HepG2 (cell line): ENCODE results near the gene LEAP2. TPM values are rescaled to one million over a fixed set of nuclear protein-coding genes. Genes with fewer than 3 reads are reported as not detected.

Experiments
- ATAC-seq: fragments of 200-7000 bp; cut with Tn5 transposase; 3 replicates; pipeline ENCODE4 v1.9.1; 2020; ENCODE audit warnings: mild to moderate bottlenecking, moderate library complexity
- BruUV-seq: library from RNA; stranded (reverse); fragments of 400-500 nt; replicated peaks from 2 replicates; lab custom pipeline; 2021; lab: Mats Ljungman, UMichigan
- CTCF ChIA-PET: fragments of 300-600 bp; formaldehyde crosslinking; extraction: SDS; loops from one replicate; lab custom pipeline; 2021; ENCODE audit warnings: low total read pairs, inconsistent platforms, low intra/inter-chr PET ratio; lab: Yijun Ruan, JAX
- POLR2A ChIA-PET: fragments of 350-600 bp; sonication (Branson Sonifier 250); formaldehyde crosslinking; loops from one replicate; lab custom pipeline; 2020; ENCODE audit warnings: antibody characterized with exemption, inconsistent platforms; lab: Yijun Ruan, JAX
- DNase-seq: peaks from one replicate; pipeline ENCODE4 v3.0.0-alpha.2; 2015; ENCODE audit warnings: low spot score
- FAIRE-seq: peaks from 3 replicates; lab custom pipeline; 2011; peaks lifted over from hg19 to GRCh38; lab: Jason Lieb, UNC
- H2AFZ ChIP-seq: one replicate; pipeline ENCODE4 v1.6.1; 2011; ENCODE audit warnings: low read length, inconsistent platforms
- H3K27ac ChIP-seq: fragments of 300-600 bp; 3 replicates; pipeline ENCODE4 v1.8.0; 2011; ENCODE audit warnings: mixed run types, mild to moderate bottlenecking, mixed read lengths, low read length, inconsistent platforms; ENCODE audit not compliant: insufficient read depth; ENCODE audit errors: extremely low read length
- H3K27me3 ChIP-seq, 2 experiments: fragments of 200-600 bp in 1 of 2; 2 replicates in 1 of 2; 3 replicates in 1 of 2; pipeline versions ENCODE4 v1.6.0 to v1.8.0; 2011; ENCODE audit warnings: low read length in 2 of 2, mild to moderate bottlenecking in 2 of 2, moderate library complexity in 2 of 2, inconsistent platforms in 1 of 2; ENCODE audit not compliant: insufficient read depth in 2 of 2, control insufficient read depth in 1 of 2
- H3K36me3 ChIP-seq, 2 experiments: fragments of 200-600 bp in 1 of 2; replicated peaks in 1 of 2; 2 replicates in 1 of 2; 3 replicates in 1 of 2; pipeline versions ENCODE4 v1.5.1 to v1.8.0; 2011; ENCODE audit warnings: low read length in 2 of 2, inconsistent platforms in 1 of 2; ENCODE audit not compliant: insufficient read depth in 2 of 2, control insufficient read depth in 1 of 2
- H3K4me1 ChIP-seq: 2 replicates; pipeline ENCODE4 v1.5.1; 2012; ENCODE audit warnings: low read length, inconsistent platforms; ENCODE audit not compliant: insufficient read depth
- H3K4me2 ChIP-seq: 2 replicates; pipeline ENCODE4 v1.6.0; 2011; ENCODE audit warnings: low read depth, low read length, inconsistent platforms
- H3K4me3 ChIP-seq, 3 experiments: fragments of 200-600 bp in 1 of 3; sonication (generic), shearing (Covaris generic) in 1 of 3; replicated peaks in 1 of 3; 2 replicates each; pipeline ENCODE4 v1.5.1; 2011 to 2016; ENCODE audit warnings: low read length in 3 of 3, inconsistent platforms in 2 of 3, low read depth in 2 of 3, mild to moderate bottlenecking in 2 of 3, control low read depth in 1 of 3, mixed read lengths in 1 of 3; ENCODE audit not compliant: insufficient read depth in 1 of 3
- H3K79me2 ChIP-seq: one replicate; pipeline ENCODE4 v1.6.1; 2011; ENCODE audit warnings: low read length, inconsistent platforms; ENCODE audit not compliant: insufficient read depth
- H3K9ac ChIP-seq: 2 replicates; pipeline ENCODE4 v1.6.0; 2011; ENCODE audit warnings: mild to moderate bottlenecking, low read depth, low read length, inconsistent platforms; ENCODE audit not compliant: insufficient read depth
- H3K9me3 ChIP-seq: 2 replicates; pipeline ENCODE4 v1.5.1; 2012; ENCODE audit warnings: mild to moderate bottlenecking, low read length
- H4K20me1 ChIP-seq: 2 replicates; pipeline ENCODE4 v1.6.0; 2011; ENCODE audit warnings: inconsistent platforms, mild to moderate bottlenecking, low read length, moderate library complexity; ENCODE audit not compliant: insufficient read depth
- ARNT2 ChIP-seq: sonication (generic); formaldehyde crosslinking; IDR thresholded peaks from 2 replicates; pipeline ENCODE4 v1.8.0; 2022; ENCODE audit warnings: mild to moderate bottlenecking, low read depth, missing genetic modification reagents, moderate library complexity
- FOXA3 ChIP-seq: IDR thresholded peaks from 2 replicates; pipeline ENCODE4 v1.6.1; 2016; ENCODE audit warnings: missing genetic modification reagents, missing compliant biosample characterization
- HNF4G ChIP-seq, 2 experiments: sonication (generic) in 1 of 2; formaldehyde crosslinking in 1 of 2; IDR thresholded peaks; 2 replicates each; pipeline versions ENCODE4 v1.4.0 to v1.6.1; 2011 to 2020; ENCODE audit warnings: borderline replicate concordance in 2 of 2, low read depth in 2 of 2, mild to moderate bottlenecking in 2 of 2, low read length in 1 of 2, missing genetic modification reagents in 1 of 2, moderate library complexity in 1 of 2
- JDP2 ChIP-seq: sonication (generic); formaldehyde crosslinking; IDR thresholded peaks from 2 replicates; pipeline ENCODE4 v1.8.1; 2022; ENCODE audit warnings: missing genetic modification reagents, borderline replicate concordance
- MED1 ChIP-seq: sonication (generic); formaldehyde crosslinking; IDR thresholded peaks from 2 replicates; pipeline ENCODE4 v1.4.0; 2020; ENCODE audit warnings: missing genetic modification reagents
- MYC ChIP-seq: sonication (generic); formaldehyde crosslinking; IDR thresholded peaks from 2 replicates; pipeline ENCODE4 v1.9.0; 2021; ENCODE audit warnings: missing genetic modification reagents, borderline replicate concordance
- NFIB ChIP-seq: sonication (generic); formaldehyde crosslinking; IDR thresholded peaks from 2 replicates; pipeline ENCODE4 v1.9.0; 2021; ENCODE audit warnings: missing genetic modification reagents, mild to moderate bottlenecking, borderline replicate concordance
- RARA ChIP-seq: IDR thresholded peaks from 2 replicates; pipeline ENCODE4 v1.6.1; 2016; ENCODE audit warnings: missing genetic modification reagents, missing compliant biosample characterization
- SAP130 ChIP-seq: IDR thresholded peaks from 2 replicates; pipeline ENCODE4 v1.6.1; 2016; ENCODE audit warnings: low read depth
- SIN3A ChIP-seq: IDR thresholded peaks from 2 replicates; pipeline ENCODE4 v1.6.1; 2011; ENCODE audit warnings: low read depth, mild to moderate bottlenecking, control low read depth, low read length, borderline replicate concordance
- TCF7 ChIP-seq: sonication (generic); IDR thresholded peaks from 2 replicates; pipeline ENCODE4 v1.6.1; 2016; ENCODE audit warnings: antibody characterized with exemption, low read depth
- ZFP37 ChIP-seq: sonication (generic); formaldehyde crosslinking; IDR thresholded peaks from 2 replicates; pipeline ENCODE4 v1.4.0; 2020; ENCODE audit warnings: missing genetic modification reagents, borderline replicate concordance
- ZNF383 ChIP-seq: sonication (generic); formaldehyde crosslinking; IDR thresholded peaks from 2 replicates; pipeline ENCODE4 v1.4.0; 2020; ENCODE audit warnings: missing genetic modification reagents, mild to moderate bottlenecking, borderline replicate concordance
- ZNF724P ChIP-seq: sonication (generic); formaldehyde crosslinking; IDR thresholded peaks from 2 replicates; pipeline ENCODE4 v1.8.0; 2022; ENCODE audit warnings: missing genetic modification reagents, borderline replicate concordance
- ZNF879 ChIP-seq: sonication (generic); formaldehyde crosslinking; IDR thresholded peaks from 2 replicates; pipeline ENCODE4 v1.8.1; 2023; ENCODE audit warnings: missing genetic modification reagents
- WGBS: methylation state at CpG from one replicate; pipeline ENCODE4 v1.1.6; 2017; ENCODE audit warnings: low lambda C conversion rate; 5-methylcytosine and 5-hydroxymethylcytosine counted together
- in situ Hi-C: cut with HindIII; loops from 2 replicates; pipeline ENCODE4 v1.10.0; 2017; ENCODE audit warnings: low pct_unique_long_range_greater_than_20kb; ENCODE audit not compliant: extremely low pct_ligation_motif_present
- intact Hi-C: fragments of 100-400 bp; cut with micrococcal nuclease; formaldehyde crosslinking; loops from one replicate; pipeline ENCODE4 v1.10.0; 2022; ENCODE audit not compliant: unreplicated experiment
- polyA plus RNA-seq, 8 experiments: library from polyadenylated mRNA; depleted of rRNA in 3 of 8; stranded (reverse) in 7 of 8; unstranded in 1 of 8; fragments of >200 nt; fragmentation: Illumina TruSeq in 4 of 8; extraction: Trizol in 4 of 8; gene quantifications; 2 replicates each; pipeline versions ENCODE4 v1.2.1 to v1.2.3, GENCODE V29; 2011 to 2016; ENCODE audit warnings: low read depth in 4 of 8, missing spikeins in 1 of 8, mixed read lengths in 1 of 8; ENCODE audit not compliant: insufficient read depth in 1 of 8
- total RNA-seq, 5 experiments: library from RNA; depleted of rRNA; stranded (reverse); fragments of >200 nt; fragmentation: Illumina TruSeq; extraction: Trizol; gene quantifications; 2 replicates each; pipeline ENCODE4 v1.2.3, GENCODE V29; 2016; ENCODE audit warnings: low read depth in 1 of 5
- TF ChIP-seq, protein P1 (sequence below): sonication (generic); formaldehyde crosslinking; IDR thresholded peaks from 2 replicates; pipeline ENCODE4 v1.4.0; 2020; ENCODE audit warnings: missing genetic modification reagents
- TF ChIP-seq, protein P2 (sequence below): sonication (generic); formaldehyde crosslinking; IDR thresholded peaks from 2 replicates; pipeline ENCODE4 v1.4.0; 2020; ENCODE audit warnings: mild to moderate bottlenecking, missing genetic modification reagents

LEAP2 gene
- total and polyA plus RNA-seq, 2 of the 13 experiments (the other 11 are each of a cell fraction or from before 2014, with no cell fraction given), result 23.9 to 51.9 TPM

DNA sequence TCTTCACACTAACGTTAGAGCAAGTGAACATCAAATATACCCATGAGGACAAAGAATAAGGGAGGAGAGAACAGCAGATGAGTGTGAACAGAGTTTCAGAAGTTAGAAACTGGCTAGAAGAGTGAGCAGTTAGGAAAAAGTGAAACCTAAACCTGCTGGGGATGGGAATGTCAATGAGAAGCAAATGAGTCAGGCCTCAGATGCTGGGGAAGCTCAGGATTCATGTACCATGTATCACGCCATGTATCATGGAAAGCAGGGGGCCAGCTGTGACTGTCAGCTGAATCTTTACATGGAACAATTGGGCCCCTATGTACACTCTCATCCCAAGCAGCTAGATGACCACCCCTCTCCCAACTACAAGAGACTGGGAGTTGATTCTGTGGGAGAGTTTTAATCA, 23.4 kb upstream of the LEAP2 start:
- in situ Hi-C loops, result no loop called here

DNA sequence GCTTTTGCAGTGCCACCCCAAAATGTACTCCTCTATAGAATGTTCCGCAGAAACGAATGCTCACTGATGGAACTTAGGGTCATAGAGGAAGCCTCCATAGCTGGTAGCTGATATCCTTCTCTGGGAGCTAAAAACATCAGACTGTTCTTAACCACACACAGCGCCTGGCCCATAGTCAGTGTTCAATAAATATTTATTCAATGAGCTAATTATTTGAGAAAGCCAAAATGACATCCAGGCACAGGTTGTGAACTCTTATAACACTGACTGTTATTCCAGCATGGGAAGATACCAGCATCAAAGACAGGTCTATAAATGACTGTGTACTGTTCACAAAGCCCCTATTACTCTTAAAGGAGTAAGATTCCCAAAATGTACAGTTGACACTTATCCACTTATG, 20.1 kb upstream of the LEAP2 start:
- ChIA-PET POLR2A (interaction anchor here (1.1 to 2.8 kb wide), 4 partner anchors 12 to 198 kb away, joined by 3 to 28 read pairs (median 14); partner anchors contain the start of genes GDF9, HSPA4 and UQCRQ), CTCF (no interaction called here)
- Histone ChIP-seq H3K4me2 (peak overlapping the region; percentile 36), H3K9me3 (no peaks in the 10 kb centered on the region), H3K79me2 (no peaks in the 10 kb centered on the region), H4K20me1 (no peaks in the 10 kb centered on the region), H3K36me3 (no peaks in the 10 kb centered on the region), H3K27me3 (no peaks in the 10 kb centered on the region), H3K4me3 (no peak overlapping the region; a peak in 1 of 6 replicates), H3K4me1 (peaks cover 68% of the 10 kb centered on the region), H2AFZ (no peak overlapping the region), H3K27ac (peak overlapping the region; percentile 55), H3K9ac (0 out of 2 replicates have a peak overlapping the region, but pooled peaks have one; percentile 15)
- ATAC-seq, result peak; percentile 86
- peak; percentile 72 for DNase-seq
- intact Hi-C loops (no loop called here), in situ Hi-C loops (no loop called here)
- WGBS, result 50% methylated on average over 3 of the region's 3 CpGs
- FAIRE-seq, result no peak
- no TSS peak for BruUV-seq
- TF ChIP-seq RARA (CRISPR knock-in tag), result peak; percentile 46; the same call in 1 of the 2 replicates
- no peak for TF ChIP-seq ZNF724P
- TF ChIP-seq, protein P1, sequence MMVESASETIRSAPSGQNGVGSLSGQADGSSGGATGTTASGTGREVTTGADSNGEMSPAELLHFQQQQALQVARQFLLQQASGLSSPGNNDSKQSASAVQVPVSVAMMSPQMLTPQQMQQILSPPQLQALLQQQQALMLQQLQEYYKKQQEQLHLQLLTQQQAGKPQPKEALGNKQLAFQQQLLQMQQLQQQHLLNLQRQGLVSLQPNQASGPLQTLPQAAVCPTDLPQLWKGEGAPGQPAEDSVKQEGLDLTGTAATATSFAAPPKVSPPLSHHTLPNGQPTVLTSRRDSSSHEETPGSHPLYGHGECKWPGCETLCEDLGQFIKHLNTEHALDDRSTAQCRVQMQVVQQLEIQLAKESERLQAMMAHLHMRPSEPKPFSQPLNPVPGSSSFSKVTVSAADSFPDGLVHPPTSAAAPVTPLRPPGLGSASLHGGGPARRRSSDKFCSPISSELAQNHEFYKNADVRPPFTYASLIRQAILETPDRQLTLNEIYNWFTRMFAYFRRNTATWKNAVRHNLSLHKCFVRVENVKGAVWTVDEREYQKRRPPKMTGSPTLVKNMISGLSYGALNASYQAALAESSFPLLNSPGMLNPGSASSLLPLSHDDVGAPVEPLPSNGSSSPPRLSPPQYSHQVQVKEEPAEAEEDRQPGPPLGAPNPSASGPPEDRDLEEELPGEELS (CRISPR knock-in tag), result peak; percentile 23; the same call in 1 of the 2 replicates
- TF ChIP-seq ARNT2 (CRISPR knock-in tag), result no peak
- TF ChIP-seq MED1 (CRISPR knock-in tag), result peak; percentile 45
- TF ChIP-seq SAP130 (CRISPR knock-in tag), result peak; percentile 31
- TF ChIP-seq FOXA3 (CRISPR knock-in tag), result peak; percentile 37; the same call in 1 of the 2 replicates
- TF ChIP-seq TCF7, result peak; percentile 18; the same call in 1 of the 2 replicates
- no peak for TF ChIP-seq MYC (CRISPR knock-in tag)

More for the DNA sequence above, 23.4 kb upstream of the LEAP2 start:
- peak overlapping the region; percentile 59 for H3K27ac ChIP-seq
- peak overlapping the region; percentile 75 for H2AFZ ChIP-seq
- H3K4me1 ChIP-seq, result peaks cover 75% of the 10 kb centered on the region
- ChIA-PET CTCF (no interaction called here), POLR2A (interaction anchor here (1.2 to 2.6 kb wide), 6 partner anchors 10 to 43 kb away, joined by 3 to 15 read pairs (median 4); partner anchors contain the start of gene SHROOM1)
- FAIRE-seq (no peak), DNase-seq (no peak), ATAC-seq (no peak; the same call in 2 of the 3 replicates)
- no peak overlapping the region for H3K4me3 ChIP-seq
- WGBS, result 63% methylated on average over 2 of the region's 2 CpGs
- H3K9ac ChIP-seq, result no peak overlapping the region
- no peaks in the 10 kb centered on the region for H3K27me3 ChIP-seq
- intact Hi-C loops, result no loop called here
- peak overlapping the region; percentile 31; the same call in 1 of the 2 replicates for H3K4me2 ChIP-seq
- no peaks in the 10 kb centered on the region for H3K36me3 ChIP-seq
- BruUV-seq, result no TSS peak
- H3K9me3 ChIP-seq, result no peaks in the 10 kb centered on the region
- TF ChIP-seq TCF7, result no peak
- no peak for TF ChIP-seq ZFP37 (CRISPR knock-in tag)
- TF ChIP-seq SIN3A, result no peak
- TF ChIP-seq, protein P2, sequence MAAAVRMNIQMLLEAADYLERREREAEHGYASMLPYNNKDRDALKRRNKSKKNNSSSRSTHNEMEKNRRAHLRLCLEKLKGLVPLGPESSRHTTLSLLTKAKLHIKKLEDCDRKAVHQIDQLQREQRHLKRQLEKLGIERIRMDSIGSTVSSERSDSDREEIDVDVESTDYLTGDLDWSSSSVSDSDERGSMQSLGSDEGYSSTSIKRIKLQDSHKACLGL (CRISPR knock-in tag), result no peak
- TF ChIP-seq ZNF879 (CRISPR knock-in tag), result no peak
- no peak for TF ChIP-seq NFIB
- TF ChIP-seq ZNF383 (CRISPR knock-in tag), result no peak
- no peak for TF ChIP-seq JDP2 (CRISPR knock-in tag)
- no peak for TF ChIP-seq HNF4G (IDR thresholded peaks at IDR 0.05; ENCODE audit: borderline replicate concordance, low read depth, low read length)
- TF ChIP-seq HNF4G (CRISPR knock-in tag; IDR thresholded peaks at IDR 0.05; ENCODE audit: borderline replicate concordance, low read depth), result no peak
- TF ChIP-seq, all 625 proteins: peak for 0
- H3K79me2 ChIP-seq, result no peaks in the 10 kb centered on the region
- H4K20me1 ChIP-seq, result no peaks in the 10 kb centered on the region
